NCI-H524 treated with DMSO at 0.1 percent for 48 hours (cell line): ENCODE measurements around the gene C4B.
"Not testable (repeated sequence)": the region's sequence is repeated elsewhere in the genome, so short reads cannot be mapped to it uniquely, and the experiment has no call there.

Source experiments
- DNase-seq: peaks from one replicate; lab custom pipeline; 2025; lab: John Stamatoyannopoulos, UW

C4B gene

DNA sequence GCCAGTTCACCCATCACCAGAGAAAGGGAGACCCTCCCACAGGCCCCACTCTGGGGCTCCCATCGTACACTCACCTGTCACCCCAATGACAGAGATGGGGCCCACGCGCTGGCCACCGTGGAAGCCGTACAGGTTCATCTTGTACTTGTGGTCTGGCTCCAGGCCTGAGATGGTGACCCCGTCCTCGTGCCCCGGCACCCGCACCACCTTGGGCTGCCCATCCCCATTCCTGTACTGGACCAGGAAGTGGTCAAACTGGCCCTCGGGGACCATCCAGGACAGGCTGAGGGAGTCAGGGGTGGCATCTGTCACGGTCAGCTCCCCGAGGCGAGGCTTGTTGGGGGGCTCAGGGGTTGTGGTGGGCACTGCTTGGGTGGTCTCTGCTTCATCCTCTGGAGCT, 38.7 kb downstream of the C4B start:
- not testable (repeated sequence) for DNase-seq

DNA sequence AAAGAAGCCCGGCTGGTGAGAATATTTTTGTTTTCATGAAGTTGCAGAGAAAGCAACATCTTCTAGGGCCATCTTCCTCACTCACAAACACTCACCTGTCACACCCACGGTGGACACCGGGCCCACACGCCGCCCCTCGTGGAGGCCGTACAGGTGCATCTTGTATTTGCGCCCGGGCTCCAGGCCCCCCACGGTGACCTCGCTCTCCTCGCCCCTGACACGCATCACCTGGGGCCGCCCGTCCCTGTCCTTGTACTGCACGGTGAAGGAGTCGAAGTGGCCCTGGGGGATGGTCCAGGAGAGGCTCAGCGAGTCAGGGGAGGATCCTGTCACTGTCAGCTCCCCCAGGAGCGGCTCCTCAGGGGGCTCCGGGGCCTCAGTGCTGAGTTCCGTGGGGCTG, 41.2 kb downstream of the C4B start:
- DNase-seq: not testable (repeated sequence)

DNA sequence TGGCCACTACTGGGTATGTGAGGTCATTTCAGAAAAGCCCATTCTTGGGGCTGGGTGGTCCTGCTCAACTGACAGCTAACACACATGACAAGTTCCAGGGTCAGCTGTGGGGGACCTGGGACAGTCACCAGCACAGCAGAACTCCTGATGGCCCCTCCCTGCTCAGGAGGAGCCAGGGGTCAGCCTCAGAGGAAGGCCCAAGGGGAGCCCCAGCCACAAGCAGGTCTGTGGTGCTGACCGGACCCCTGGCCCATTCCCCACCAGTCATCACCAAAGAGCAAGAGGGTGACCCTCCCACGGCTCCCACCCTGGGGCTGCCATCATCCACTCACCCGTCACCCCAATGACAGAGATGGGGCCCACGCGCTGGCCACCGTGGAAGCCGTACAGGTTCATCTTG, 41.7 kb downstream of the C4B start:
- DNase-seq: no peak

DNA sequence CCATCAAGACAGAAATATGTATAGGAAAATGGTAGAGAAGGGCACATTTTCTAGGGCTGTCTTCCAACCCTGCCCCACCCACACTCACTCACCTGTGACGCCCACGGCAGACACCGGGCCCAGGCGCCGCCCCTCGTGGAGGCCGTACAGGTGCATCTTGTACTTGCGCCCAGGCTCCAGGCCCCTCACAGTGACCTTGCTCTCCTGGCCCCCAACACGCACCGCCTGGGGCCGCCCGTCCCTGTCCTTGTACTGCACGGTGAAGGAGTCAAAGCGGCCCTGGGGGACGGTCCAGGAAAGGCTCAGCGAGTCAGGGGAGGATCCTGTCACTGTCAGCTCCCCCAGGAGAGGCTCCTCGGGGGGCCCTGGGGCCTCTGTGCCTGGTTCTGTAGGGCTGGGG, 43.4 kb downstream of the C4B start:
- DNase-seq: no peak

DNA sequence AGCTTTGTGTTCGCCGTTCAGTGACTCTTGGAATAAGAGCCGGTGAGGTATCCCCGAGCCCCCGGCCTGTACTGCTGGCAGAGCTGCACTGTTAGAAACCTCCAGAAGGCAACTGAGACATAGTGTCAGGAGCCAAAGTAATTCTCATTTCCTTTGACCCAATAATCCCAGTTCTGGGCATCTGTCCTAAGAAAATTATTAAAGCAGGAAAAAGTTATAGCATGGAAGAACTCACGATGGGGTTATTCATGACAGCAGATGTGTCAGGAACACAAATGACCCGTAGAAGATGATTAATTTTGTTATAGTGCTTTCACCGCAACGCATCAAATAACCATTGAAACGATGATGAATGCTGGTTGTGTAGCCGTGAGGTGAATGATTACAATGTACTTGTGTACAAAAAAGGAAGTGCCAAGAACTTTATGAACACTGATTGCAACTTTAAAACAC, 43.9 kb downstream of the C4B start:
- no peak for DNase-seq

DNA sequence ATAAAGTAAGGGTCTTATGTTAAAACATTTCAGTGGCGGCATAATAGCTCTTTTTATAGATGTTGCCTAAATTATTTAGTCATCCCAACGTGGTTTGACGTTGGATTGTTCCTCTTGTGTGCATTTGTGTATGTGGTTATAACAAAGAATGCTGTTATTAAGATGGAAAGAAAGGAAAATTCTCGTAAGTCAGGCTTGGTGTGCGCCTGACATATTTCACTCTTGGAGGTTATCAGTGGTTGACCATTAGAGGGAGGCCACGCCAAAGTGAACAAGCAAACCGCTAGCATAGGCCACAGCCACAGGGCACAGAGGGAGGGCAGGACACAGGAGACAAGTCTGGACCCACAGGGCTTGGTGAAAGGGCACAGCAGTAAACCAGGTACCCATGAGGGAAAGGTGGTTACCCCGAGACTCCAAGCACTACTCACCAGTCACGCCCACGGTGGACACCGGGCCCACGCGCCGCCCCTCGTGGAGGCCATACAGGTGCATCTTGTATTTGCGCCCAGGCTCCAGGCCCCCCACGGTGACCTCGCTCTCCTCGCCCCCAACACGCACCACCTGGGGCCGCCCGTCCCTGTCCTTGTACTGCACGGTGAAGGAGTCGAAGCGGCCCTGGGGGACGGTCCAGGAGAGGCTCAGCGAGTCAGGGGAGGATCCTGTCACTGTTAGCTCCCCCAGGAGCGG, 46.5 kb downstream of the C4B start:
- no peak for DNase-seq

DNA sequence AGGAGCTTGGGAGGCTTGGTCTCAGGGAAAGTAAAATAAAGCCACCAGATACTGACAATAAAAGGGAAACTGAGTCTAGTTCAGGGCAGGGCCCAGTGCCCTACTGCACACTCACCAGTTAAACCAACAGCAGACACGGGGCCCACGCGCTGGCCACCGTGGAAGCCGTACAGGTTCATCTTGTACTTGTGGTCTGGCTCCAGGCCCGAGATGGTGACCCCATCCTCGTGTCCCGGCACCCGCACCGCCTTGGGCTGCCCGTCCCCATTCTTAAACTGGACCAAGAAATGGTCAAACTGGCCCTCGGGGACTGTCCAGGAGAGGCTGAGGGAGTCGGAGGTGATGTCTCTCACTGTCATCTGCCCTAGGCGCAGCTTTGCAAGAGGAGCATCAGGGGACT, 50.1 kb downstream of the C4B start:
- no peak for DNase-seq

DNA sequence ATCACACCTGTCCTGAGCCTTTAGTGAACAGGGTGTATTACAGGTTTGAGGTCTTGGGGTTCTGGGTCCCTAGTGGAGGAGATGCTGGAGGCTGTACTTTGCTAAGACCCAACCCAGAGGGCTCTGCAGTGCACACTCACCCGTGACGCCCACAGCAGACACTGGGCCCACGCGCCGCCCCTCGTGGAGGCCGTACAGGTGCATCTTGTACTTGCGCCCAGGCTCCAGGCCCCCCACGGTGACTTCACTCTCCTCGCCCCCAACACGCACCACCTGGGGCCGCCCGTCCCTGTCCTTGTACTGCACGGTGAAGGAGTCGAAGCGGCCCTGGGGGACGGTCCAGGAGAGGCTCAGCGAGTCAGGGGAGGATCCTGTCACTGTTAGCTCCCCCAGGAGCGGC, 52.9 kb downstream of the C4B start:
- not testable (repeated sequence) for DNase-seq

DNA sequence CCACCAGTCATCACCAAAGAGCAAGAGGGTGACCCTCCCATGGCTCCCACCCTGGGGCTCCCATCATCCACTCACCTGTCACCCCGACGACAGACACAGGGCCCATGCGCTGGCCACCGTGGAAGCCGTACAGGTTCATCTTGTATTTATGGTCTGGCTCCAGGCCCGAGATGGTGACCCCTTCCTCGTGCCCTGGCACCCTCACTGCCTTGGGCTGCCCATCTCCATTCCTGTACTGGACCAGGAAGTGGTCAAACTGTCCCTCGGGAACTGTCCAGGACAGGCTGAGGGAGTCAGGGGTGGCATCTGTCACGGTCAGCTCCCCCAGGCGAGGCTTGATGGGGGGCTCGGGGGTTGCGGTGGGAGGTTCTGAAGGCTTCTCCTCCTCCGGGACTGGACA, 53.7 kb downstream of the C4B start:
- not testable (repeated sequence) for DNase-seq

DNA sequence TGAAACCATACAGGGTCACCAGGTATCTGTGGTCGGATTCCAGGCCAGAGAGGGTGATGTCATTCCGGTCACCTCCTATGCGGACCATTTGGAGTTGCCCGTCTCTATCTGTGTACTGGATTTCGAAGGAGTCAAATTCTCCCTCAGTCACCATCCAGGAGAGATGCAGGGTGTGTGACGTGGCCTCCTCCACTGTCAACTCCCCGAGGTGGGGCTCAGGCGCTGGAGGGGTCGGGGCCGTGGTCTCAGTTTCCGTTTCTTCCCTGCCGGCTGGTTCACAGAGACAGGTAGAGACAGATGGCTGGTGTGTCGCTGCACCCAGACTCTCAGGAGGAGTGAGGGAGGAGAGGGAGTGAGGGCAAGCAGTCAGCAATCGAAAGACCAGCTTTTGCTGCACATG, 54.3 kb downstream of the C4B start:
- DNase-seq: no peak

DNA sequence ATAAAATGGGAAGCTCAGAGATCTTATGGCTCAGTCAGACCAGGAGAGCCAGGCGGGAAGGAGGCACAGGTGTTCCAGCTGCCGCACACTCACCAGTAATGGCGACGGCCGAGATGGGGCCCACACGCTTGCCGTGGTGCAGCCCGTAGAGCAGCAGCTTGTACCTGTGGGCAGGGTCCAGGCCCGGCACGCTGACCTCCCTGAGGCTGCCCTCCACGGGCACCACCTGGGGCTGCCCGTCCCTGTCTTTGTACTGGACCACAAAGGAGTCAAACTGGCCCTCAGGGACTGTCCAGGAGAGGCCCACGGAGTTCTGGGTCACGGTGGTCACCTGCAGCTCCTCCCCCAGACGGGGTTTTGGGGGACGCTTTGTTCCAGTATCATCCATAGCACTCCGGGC, 54.9 kb downstream of the C4B start:
- DNase-seq: no peak

DNA sequence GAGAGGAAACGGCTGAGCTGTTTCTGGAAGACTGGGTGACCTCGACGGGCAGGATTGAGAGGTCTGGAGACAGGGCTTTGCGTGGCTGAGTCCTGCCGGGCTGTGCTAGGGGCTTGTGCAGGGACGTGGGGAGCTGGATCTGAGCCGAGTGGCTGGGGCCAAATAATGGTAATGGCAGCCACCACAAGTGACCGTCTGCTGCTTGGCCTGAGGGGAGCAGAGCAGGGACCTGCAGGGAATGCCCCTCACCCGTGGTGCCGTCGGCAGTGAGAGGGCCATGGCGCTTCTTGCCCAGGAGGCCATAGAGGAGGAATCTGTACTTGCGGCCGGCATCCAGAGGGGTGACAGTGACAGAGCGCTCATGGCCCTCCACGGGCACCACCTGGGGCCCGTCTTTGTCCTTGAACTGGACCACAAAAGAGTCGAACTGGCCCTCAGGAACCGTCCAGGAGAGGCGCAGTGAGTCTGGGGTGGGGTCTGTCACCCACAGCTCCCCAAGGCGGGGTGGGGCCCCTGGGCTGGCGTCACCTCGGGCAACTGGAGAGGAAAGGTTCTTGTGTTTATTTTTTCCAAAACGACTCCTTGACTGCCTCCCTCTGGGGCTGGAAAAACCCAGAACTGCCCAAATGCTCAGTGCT, 55.4 kb downstream of the C4B start:
- no peak for DNase-seq

DNA sequence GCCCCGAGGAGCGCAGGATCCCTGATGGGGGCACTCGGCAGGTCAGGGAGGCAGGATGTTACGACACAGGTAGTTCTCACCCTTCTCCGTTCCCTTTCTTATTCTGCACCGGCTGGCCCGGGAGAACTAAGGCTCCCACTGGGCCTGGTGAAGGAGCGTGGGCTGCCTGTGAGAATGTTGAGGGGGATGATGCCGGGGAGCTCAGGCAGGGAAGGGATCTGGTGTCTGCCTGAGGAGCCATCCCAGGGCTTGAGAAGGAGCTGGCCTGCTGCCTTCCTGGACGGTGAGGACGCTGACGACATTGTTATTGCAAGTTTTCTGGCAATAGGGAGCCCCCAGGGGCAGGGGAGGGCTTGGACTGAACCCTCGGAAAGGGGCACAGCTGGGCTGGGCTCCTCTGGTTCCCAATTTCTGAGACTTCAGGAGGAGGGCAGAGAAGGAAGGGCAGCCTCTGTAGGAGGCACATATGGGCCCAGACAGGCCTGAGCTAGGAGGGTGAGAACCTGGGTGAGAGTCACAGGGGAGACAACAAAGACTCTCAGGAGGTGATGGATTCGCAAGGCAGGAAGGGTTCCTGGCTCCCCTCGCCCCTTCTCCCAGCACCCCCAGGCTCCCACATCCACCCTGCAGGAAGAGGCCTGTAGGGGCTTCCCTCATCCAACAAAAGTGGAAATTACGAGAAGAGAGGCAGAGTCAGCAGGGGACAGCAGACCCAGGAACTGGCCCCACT, 56.4 kb downstream of the C4B start:
- DNase-seq: no peak

DNA sequence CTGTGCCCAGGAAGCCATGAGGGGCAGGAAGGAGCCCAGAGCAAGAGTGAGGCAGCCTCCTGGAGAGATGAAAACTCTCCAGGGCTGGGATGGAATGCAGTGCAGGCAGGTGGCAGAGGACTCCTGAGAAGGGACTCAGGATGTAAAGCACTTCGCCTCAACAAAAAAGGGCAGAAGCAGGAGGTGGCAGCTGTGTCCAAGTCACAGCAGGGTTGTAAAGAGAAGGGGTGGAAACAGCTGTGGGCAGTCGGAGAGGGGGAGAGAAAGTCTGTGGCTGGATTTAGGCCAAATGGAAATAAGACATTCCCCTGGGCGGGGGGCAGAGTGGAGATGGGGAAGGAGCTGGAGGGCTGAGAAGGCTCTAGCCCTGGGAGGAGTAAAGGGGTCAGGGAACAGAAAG, 58.5 kb downstream of the C4B start:
- peak; percentile 44 for DNase-seq

DNA sequence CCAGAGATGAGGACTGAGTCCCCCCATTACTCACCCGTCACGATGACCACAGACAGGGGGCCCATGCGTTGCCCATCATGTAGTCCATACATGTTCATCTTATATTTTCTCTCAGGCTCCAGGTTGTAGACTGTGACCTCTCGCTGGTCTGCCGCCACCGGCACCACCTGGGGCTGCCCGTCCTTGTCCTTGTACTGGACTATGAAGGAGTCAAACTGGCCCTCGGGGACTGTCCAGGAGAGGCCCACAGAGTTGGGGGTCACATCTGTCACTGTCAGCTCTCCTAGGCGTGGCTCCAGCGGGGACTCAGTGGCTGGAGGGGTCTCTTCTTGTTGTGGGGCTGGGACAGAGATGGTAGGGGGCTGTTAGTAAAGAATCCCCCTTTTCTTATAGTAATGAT, 59.0 kb downstream of the C4B start:
- no peak for DNase-seq

DNA sequence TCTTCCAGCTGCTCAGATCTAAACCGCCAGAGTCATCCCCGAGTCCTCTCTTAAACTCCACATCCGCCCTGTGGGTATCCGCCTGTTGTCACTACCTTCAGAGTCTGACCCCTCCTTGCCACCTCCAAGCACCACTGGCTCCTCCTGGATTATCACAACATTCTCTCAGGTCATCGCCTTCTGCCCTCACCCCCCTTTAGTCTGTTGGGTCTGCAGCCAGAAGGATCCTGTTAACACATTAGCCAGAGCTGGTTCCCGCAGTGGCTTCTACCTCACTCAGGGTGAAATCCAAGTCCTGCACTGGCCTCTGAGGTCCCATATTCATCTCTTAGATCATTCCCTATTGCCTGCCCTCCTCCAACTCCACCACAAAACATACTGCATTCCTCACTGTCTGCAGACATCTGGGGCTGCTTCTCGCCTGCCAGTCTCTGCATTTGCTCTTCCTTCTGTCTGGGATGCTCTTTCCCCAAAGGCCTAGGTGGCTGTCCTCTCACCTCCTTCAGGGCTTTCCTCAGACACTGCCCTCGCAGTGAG, 60.5 kb downstream of the C4B start:
- DNase-seq: no peak

DNA sequence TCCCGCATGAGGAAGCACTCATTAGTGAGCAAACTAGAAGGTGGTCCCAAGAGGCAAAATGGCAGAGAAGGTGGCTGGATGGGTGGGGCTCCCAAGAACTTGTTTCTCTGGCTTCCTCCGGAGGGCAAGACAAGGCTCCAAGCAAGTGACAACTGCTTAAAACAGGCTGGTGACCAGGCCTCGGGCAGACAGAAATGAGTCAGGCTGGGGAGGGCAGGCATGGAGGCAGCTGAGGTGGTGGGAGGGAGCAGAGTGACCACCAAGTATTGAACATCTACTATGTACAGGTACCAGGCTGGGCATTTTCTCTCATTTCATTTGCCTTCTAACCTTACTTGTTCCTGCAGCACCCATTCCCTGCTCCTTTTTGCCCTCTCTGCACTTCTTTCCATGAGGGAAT, 61.2 kb downstream of the C4B start:
- DNase-seq: no peak

DNA sequence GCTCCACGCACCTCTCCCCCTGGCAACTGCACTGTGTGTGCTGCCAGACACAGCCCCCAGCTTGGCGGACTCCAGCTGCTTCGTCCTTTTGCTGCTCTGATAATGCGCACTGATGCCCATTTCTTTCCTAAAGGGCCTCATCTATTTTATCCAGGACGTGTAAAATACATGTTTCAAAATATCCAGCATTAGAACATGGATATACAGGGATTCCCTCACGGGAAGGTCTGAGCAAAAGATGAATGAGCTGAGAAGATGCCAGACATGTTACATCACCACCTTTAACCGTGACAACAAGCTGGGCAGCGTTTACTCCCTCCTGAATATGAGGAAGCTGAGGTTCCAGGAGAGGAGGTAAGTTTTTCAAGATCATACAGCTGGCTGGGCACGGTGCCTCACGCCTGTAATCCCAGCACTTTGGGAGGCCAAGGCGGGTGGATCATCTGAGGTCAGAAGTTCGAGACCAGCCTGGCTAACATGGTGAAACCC, 61.8 kb downstream of the C4B start:
- DNase-seq: no peak

DNA sequence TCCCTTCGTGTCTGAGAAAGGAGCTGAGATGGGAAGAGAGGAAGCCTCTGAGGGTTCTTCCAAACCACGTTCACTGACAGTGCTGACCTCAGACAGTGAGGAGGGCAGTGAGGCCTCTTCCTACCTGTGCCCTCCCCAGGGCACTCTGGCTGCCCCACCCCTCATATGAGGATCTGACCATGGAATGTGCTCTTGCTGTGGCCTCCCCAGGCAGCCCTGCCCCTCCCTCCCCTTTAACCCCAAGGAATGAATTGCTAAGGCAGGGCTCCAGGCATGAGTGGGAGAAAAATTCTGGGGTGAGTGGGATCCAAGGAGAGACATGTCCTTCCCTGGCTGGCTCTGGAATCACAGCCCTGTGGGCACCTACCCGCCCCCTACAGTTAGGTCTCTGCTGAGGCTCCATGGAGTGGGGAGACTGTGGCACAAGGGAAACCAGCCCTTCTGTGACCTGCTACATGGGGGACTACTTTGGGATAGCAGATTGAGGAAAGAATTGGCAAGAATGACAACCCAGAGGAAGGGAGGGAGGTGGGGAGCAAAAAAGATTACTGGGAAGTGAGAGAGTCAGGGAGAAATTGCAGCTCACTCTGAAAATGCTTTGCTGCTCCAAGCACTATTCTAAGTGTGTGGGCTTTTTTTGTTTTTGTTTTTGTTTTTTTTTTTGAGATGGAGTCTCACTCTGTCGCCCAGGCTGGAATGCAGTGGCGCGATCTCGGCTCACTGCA, 65.1 kb downstream of the C4B start:
- no peak for DNase-seq

DNA sequence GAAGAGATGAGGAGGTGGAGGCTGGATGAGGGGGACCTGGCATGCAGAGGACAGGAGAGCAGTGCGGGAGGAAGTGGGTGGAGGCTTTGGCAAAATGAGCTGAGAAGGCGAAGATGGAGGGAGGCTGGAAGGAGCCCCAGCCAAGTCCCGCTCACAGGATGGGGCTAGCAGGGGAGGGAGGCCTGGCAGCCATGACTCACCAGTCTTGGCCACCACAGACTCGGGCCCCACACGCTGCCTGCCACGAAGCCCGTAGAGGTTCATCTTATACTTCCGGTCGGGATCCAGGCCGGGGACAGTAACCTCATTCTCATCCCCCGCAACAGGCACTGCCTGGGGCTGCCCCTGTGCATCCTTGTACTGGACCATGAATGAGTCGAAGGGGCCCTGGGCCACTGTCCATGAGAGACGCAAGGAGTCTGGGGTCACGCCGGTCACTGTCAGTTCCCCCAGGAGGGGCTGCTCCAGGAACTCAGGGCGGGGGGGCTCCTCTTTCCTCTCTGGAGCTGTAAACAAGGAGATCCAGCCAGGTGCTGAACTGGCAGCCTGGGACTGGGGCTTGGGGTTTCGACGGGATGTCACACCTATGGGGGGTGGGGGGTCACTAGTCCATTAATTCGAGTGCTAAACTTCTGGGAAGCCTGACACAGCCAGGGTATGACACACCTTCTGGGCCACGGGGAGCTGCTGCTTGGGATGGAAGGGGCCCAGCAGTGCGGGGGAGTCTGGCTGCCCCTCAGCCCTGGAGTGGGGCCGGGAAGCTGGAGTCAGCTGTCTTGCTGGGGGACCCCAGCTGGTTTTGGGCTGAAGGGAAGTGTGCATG, 66.8 kb downstream of the C4B start:
- DNase-seq: no peak

DNA sequence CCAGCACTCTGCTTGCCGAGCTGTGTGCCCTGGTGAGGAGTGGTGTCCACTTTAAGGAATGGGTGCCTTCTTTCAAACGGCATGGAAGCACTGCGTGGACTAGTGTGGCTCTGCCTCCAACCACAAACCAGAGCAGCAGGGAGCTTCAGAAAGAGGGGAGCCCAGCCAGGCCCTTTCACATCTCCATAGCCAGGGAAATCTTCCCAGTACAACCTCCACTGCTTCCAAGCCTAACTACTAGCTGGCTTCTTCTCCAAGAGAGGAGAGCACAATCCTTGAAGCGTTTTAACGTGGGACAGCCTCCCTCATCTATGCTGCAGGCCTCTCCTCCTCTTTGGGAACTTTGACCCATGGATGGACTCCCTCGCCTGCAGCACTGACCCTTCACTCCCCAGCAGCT, 67.9 kb downstream of the C4B start:
- no peak for DNase-seq
